HG03135 (cell line): Measurements from ENCODE around the gene ETV3.

Experiments
- ATAC-seq: cut with Tn5 transposase; IDR thresholded peaks from one replicate; pipeline ENCODE4 v1.9.1; 2021; ENCODE audit warnings: mild to moderate bottlenecking, moderate library complexity; ENCODE audit not compliant: unreplicated experiment

ETV3 gene

GRCh38 chr1:157140063-157140588, 1.9 kb upstream of the ETV3 start:
- ATAC-seq, result no peak

GRCh38 chr1:157139052-157139715, 989 bp upstream of the ETV3 start:
- no peak for ATAC-seq

GRCh38 chr1:157137408-157138219, 581 bp downstream of the ETV3 start:
- ATAC-seq, result peak; percentile 7

GRCh38 chr1:157137046-157137407, 1.2 kb downstream of the ETV3 start:
- no peak for ATAC-seq

GRCh38 chr1:157136133-157136532, 2.1 kb downstream of the ETV3 start:
- no peak for ATAC-seq

- ATAC-seq, result no peak
Observed at GRCh38 chr1:157135646-157136045, 2.5 kb downstream of the ETV3 start.

- no peak for ATAC-seq
Observed at GRCh38 chr1:157135070-157135469, 3.1 kb downstream of the ETV3 start.

GRCh38 chr1:157134442-157134841, 3.8 kb downstream of the ETV3 start:
- ATAC-seq, result no peak

- no peak for ATAC-seq
Observed at GRCh38 chr1:157133426-157133825, 4.8 kb downstream of the ETV3 start.

GRCh38 chr1:157132616-157133167, 5.5 kb downstream of the ETV3 start:
- ATAC-seq, result no peak

GRCh38 chr1:157132111-157132510, 6.1 kb downstream of the ETV3 start:
- ATAC-seq, result no peak

GRCh38 chr1:157131281-157131680, 6.9 kb downstream of the ETV3 start:
- no peak for ATAC-seq

- ATAC-seq, result no peak
Observed at GRCh38 chr1:157124855-157125254, 13.3 kb downstream of the ETV3 start.

GRCh38 chr1:157119448-157119847, 18.7 kb downstream of the ETV3 start:
- ATAC-seq, result no peak

- no peak for ATAC-seq
Observed at GRCh38 chr1:157119008-157119407, 19.2 kb downstream of the ETV3 start.

GRCh38 chr1:157117527-157118057, 20.6 kb downstream of the ETV3 start:
- no peak for ATAC-seq

GRCh38 chr1:157116737-157117103, 21.5 kb downstream of the ETV3 start:
- ATAC-seq, result no peak

- no peak for ATAC-seq
Observed at GRCh38 chr1:157115851-157116736, 22.1 kb downstream of the ETV3 start.

- ATAC-seq, result no peak
Observed at GRCh38 chr1:157115429-157115838, 22.8 kb downstream of the ETV3 start.

GRCh38 chr1:157114183-157115121, 23.7 kb downstream of the ETV3 start:
- ATAC-seq, result no peak
